Stimulated activated CD4-positive, alpha-beta T cell treated with anti-CD3 and anti-CD28 coated beads, TNF-alpha, amount 100 ng/mL, for 48 hours (primary cell): ENCODE results near the gene SNRNP48.

Source experiments
- DNase-seq, 3 donors: peaks; one replicate each; pipeline ENCODE4 v3.0.0-alpha.2; 2020; ENCODE audit warnings: low read depth in 3 of 3

The SNRNP48 gene, protein sequence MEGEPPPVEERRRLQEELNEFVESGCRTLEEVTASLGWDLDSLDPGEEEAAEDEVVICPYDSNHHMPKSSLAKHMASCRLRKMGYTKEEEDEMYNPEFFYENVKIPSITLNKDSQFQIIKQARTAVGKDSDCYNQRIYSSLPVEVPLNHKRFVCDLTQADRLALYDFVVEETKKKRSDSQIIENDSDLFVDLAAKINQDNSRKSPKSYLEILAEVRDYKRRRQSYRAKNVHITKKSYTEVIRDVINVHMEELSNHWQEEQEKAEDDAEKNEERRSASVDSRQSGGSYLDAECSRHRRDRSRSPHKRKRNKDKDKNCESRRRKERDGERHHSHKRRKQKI

DNA sequence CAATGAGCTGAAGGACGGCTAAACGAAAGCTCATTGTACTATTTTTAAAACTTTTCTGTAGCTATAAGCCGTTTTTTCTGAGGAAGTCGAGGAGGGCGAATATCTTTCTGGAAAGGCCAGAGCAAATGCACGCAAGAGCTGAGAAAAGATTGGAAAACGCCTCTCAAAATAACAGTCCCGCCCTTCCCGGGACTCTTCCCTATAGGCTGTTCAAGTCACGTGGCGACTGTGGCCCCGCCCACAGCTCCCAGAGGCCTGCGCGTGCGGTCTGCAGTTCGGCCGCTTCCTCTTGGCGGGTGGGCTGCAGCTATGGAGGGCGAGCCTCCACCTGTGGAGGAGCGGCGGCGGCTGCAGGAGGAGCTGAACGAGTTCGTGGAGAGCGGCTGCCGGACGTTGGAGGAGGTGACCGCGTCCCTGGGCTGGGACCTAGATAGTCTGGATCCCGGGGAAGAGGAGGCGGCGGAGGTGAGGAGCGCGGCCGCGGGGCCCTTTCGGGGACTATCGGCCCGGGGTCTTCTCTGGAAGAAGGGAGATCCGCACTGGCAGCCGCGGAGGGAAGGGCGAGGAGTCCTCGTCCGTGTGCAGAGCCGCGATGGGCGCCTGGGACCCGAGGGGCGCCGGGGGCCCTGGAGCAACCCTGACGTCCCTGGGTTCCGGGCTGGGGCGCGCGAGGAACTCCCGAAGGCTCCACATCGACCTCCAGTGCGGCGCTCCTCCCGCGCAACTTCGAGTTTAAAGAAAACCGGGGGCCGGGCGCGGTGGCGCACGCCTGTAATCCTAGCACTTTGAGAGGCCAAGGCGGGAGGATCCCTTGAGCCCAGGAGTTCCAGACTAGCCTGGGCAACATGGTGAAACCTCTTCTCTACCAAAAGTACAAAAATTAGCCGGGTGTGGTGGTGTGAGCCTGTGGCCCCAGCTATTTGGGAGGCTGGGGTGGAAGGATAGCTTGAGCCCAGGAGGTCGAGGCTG lies at the start of gene SNRNP48:
TSS of gene SNRNP48 (plus strand) at position 250 of the 969 bp plus-strand sequence. CDS start at position 310, 60 bp downstream.
- DNase-seq: peak; percentile 78 to 95 (median 81)

DNA sequence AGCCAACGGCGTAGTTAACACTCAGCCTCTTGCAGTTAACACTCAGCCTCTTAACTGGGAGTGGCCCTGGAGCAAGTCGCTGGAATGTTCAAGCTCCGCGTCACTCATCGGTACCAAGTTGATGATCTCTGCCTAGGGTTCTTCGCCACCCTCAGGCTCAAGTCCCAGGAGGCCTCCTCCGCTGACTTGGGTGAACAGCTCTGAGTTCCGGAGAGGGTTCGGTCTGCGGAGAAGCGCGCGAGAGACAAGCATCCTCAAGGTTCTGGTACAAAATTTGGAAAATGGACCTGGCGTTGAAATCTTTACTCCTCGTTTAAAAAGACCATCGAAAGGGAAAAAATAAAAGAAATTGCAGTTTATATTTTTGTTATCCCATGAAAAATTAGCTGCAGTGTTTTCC lies 49.4 kb upstream of the SNRNP48 start:
- DNase-seq: no peak

DNA sequence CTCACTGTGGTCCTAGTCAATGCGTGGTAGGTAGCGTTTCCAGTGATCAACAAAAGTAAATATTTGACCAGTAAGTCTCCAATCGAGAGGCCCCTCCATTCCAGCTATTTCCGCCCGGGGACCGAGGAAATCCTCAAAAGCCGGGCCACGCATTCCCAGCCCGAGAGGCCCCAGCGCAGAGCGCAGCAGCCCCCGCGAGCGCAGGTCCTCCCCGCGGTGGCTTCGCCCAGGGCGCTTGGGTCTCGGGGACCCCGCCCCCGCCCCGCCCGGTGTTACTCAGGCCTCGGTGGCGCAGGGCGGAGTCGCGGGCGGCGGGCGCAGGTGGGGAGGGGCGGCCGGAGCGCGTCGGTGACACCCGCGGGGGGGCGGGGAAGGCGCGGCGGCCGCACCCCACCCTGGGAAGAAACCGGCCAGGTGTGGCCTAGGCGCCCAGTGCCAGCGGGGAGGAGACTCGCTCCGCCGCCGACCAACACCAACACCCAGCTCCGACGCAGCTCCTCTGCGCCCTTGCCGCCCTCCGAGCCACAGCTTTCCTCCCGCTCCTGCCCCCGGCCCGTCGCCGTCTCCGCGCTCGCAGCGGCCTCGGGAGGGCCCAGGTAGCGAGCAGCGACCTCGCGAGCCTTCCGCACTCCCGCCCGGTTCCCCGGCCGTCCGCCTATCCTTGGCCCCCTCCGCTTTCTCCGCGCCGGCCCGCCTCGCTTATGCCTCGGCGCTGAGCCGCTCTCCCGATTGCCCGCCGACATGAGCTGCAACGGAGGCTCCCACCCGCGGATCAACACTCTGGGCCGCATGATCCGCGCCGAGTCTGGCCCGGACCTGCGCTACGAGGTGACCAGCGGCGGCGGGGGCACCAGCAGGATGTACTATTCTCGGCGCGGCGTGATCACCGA lies 48.6 kb upstream of the SNRNP48 start, which contains the start of gene DSP:
TSS of gene DSP (plus strand) at position 497 of the 890 bp plus-strand sequence. CDS start at position 742, 245 bp downstream.
- no peak for DNase-seq

DNA sequence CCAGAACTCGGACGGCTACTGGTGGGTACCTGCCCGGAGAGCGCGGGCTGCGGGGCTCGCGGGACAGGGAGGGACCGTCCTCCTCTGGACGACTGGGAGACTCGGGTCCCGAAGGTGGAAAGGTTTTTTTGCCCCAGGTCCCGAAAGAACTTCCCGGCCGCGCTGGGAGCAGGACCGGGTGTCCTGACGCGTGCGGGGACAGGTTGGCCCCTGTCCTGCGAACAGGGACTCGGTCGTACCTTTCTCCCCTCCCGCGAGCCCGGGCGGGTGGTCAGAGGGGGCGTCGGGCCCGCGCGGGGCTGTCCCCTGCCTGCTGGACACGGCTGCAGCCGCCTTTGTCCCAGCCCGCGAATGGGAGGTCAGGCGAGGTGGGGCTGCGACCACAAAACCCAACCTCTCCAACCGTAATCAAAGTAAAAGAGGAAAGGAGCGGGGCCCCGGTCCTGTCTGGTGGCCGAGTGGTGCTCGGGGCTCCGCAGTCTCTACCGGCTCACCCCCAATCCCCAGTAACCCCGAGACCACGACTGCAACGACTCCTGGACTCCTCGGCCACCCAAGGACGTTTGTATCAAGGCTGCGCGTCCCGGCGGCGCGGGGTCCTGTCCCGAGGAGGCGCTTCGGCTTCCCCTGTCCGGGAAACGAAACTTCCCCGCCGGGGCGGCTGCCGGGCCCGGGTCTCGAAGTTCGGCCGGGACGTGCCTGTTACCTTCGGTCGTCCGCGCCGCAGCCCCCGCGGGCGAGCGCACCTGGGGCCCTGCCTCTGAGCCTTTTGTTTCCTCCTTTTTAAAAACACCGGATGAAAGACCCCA lies 47.7 kb upstream of the SNRNP48 start:
- DNase-seq: no peak

DNA sequence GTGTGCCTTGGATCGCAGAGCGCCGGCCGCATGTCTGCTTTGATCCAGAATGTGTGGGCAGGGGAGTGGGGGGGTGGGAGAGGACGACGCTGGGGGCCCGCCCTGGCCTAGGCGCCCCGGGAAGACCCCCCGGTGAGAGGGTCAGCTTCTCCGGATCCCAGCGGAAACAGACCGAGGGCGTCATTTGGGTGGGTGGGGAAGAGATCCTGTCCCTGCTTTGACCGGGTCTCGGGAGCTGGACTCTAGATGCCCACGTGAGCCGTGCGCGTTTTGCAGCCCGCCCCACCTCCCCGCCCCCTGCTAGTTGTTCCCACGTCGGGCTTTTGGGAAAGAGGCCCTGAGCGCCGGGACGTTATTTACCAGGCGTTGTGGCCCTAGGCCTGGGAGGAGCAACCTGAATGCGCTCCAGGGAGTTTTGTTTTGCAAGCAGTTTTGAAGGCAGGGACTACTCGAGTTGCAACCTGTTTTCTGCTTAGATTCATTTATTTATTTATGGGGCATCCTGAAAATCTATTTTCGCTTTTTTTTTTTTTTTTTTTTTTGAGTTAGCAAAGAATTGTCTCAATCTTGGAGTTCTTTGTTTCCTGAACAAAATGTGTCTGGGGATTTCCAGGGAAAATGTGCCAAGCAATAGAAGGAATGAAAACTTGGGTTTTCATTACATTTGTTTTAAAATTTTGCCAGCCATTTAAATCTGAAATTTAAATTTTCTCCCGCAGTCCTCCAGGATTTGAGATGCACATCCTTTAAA lies 46.9 kb upstream of the SNRNP48 start:
- no peak for DNase-seq

DNA sequence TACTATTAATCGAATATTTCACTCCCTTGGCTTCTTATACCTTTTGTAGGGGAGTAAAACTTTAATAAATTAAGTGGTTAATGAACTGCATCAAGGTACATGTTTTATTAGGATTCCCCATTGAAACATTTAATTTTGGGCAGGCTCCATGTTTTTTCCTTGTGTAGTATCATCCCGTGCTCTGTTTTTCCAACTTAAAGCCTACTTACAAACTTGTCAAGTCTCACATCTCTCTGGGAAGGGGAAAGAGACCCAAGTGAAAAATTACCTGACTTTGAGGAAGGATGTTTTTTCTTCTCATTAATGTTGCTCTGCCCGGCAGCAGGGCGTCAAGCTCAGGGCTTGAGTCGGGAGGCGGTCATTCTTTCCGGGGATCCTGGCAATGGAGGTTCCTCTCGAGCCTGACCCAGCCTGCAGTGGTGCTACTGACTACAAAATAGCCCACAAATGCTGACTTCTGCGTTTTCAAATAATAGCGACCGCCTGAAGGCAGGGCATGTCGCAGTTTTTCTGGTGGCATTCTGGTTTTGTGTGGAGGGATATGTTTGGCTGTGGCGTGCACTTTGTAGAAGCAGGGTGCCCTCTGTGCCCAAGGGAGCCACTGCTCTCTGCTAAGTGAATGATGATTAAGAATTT lies 46.1 kb upstream of the SNRNP48 start:
- no peak for DNase-seq

DNA sequence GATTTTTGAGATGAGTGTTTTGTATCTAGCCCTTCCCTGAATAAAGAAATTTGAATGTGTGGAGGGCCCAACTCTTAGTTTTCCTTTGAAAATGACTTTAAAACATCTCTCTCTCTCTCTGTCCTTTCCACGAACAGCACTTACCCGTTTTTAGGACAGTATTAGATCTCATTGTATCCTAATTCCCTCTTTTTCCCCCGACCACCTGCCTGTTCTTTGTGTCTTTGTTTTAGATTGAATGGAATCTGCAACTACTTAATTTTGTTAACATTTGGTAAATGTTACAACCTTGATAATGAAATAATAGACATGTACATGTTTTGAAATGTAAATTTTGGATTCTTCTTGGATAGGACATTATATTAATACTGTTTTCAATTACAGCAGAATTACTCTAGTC lies 45.4 kb upstream of the SNRNP48 start:
- no peak for DNase-seq

DNA sequence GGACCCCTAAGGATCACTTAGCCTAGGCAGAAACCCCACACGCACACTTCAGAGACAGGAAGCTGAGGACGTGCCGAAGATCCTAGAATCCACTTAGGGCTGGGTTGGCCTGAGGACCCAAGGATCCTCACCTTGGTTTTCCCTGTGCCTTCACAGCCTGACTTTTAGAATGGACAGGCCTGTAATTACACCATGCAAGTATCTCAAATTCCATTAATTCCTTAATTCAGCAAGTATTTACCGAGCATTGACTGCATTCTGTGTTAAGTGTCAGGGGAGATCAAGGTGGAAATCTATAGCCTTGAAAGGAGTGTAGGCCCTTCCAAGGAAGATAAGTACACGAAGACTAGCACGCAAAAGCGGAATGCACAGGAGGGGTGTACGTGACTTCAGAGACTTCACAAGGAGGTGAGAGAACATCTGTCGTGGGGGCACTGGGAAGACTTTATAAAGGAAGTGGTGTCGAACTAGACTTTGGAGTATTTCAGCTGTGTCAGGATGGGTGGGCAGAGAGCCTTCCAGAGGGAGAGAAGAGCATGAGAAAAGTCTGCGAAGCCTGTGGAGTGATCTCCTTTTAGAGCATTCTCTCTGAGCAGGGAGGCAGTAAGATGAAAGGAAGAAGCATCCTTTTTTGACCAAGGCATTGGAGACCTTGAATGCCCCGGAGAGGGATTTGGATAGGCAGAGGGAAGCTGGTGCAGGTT lies 44.5 kb upstream of the SNRNP48 start:
- no peak for DNase-seq

DNA sequence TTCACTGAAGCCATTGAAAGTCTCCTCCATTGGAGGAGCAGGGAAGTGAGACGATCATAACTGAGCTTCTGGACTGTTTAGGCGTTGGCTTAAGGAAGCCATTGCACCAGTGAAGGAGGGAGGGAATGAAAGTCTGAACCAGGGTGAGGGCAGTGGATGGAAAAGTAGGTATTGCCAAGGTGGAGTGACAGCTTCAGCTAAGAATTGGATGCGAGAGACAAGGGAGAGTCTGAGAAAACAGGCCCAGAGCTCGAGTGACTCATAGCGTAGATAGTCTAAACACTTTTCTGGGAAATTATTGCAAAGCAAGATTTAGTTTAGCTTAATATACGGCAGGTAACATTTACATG lies 44.0 kb upstream of the SNRNP48 start:
- DNase-seq: no peak

DNA sequence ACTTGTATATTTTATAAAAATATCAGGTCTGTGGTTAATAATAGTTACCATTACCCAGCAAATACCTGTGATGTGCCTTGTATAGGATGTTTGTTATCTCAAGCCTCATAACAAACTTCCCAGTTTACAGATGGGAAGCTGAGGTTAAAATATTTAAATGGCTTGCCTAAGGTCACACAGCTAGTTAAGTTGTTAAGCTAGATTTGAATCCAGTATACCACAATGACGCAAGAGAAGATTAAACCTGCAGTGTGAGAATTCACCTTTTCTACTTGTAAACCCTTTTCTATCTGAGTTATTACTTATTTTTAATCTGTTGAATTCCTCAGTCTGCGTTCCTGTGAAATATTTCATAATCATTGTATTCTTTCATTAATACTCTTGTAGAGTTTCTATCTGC lies 43.6 kb upstream of the SNRNP48 start:
- no peak for DNase-seq

DNA sequence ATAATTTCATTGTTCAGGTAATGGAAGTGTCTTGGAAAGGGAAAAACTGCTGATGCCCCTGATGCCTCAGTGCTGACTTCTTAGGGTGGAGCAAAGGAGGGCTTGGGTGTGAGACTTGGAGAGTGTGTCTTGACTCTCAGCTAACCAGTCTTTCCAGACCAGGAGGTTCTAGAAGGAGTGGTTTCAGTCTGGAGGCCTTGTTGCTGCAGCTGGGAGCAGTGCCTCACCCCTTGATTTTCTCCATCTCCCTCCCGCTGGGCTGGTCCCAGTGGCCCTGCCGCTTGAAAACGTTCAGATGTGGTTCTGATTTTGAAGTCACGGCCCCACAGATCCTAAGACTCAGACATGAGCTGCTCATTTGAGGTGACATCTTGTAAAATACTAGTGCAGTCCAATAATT lies 43.1 kb upstream of the SNRNP48 start:
- no peak for DNase-seq

DNA sequence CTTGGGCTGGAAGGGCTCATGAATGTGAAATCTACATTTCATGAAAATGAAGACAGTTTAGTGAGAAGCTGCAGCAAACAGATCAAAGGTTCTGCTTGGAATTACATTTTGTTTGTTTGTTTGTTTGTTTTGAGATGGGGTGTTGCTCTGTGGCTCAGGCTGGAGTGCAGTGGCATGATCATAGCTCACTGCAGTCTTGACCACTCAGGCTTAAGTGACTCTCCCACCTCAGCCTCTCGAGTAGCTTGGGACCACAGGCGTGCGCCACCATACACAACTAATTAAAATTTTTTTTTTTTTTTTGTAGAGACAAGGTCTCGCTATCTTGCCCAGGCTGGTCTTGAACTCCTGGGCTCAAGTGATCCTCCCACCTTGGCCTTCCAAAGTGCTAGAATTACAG lies 42.7 kb upstream of the SNRNP48 start:
- DNase-seq: no peak

DNA sequence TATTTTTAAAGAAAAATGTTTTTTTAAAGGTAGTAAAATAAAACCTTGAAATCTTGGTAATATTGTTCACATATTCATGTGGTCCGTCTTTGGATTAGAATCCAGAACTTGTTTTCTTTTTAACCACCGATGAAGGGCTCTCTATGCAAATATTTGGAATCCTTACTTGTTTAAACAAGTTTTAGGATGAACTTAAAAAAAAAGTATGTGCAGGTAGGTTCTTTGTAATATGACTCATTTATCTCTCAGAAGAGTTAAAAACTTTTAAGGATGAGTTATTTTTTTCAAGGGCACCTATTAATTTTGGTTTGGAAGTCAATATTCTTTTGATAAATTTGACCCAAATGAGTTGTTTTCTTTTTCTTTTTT lies 39.6 kb upstream of the SNRNP48 start:
- DNase-seq: no peak

DNA sequence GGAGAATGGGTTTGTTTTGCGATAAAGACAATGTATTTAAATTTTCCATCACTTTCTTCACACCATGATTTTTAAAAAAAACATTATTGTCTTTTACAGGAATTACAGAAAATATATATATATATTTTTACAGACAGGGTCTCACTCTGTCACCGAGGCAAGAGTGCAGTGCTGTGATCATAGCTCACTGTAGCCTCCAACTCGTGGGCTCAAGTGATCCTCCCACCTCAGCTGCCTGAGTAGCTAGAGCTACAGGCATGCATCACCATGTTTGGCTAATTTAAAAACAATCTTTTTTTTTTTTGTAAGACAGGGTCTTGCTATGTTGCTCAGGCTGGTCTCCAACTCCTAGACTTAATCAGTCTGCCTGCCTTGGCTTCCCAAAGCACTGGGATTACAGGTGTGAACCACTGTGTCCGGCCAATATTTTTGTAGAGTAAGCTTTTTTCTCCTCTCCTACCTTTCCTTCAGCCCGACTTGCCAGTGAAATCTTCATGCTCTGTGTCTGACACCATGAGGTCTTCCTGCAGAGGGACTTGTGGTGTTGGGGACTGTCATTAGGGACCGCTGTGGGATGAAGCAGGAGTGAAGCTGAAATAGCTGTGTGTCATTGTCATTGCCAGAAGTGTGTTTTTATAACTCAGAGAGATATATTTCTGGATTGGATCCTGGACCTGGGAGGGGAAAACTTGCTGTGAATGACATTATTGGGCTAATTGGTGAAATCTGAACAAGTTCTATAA lies 35.3 kb upstream of the SNRNP48 start:
- no peak for DNase-seq

DNA sequence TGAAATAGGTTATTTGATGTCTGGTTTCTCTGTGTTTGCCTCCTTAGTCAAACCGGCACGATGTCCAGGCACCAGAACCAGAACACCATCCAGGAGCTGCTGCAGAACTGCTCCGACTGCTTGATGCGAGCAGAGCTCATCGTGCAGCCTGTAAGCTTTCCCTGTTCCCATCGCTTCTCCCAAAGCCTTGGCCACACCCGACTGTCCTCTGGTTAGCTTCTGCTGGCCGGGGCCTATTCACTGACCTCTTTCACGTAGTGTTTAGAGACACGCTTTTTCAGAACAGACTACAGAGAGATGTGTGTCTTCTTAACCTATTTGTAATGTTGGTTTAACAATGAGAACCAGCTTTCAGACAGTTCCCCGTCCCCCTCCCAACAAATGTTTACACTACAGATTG lies 34.3 kb upstream of the SNRNP48 start:
- DNase-seq: no peak

DNA sequence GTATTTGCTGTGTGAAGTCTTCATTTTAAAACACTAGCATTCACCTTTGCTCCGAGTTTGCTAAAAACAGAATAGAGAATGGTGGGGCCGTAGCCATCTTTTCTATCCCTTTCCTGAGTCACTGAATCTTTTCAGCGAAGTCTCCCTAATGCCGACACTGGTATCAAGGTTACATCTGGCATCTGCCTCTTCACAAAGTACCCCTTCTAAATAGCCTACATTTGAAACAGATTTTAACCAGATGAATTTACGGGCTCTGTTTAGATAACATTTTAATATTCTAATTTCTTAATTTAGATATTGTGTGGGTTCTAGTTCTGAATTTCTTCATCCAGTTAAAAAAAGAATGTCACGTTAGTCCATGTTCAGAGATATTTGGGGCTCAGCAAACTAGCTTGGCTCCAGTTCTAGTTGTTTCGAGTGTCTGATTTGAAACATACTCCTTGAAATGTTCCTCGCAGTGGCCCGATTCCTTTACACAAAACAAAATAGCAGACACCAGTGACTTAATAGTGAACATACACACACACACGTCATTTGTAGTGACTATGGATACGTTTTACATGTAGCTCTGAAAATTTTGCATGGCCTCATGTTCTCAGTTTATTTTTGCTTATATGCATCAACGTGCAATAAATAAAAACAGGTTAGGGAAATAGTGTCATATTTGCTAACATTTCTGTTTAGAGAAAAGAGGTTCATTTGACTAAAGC lies 33.4 kb upstream of the SNRNP48 start:
- no peak for DNase-seq

DNA sequence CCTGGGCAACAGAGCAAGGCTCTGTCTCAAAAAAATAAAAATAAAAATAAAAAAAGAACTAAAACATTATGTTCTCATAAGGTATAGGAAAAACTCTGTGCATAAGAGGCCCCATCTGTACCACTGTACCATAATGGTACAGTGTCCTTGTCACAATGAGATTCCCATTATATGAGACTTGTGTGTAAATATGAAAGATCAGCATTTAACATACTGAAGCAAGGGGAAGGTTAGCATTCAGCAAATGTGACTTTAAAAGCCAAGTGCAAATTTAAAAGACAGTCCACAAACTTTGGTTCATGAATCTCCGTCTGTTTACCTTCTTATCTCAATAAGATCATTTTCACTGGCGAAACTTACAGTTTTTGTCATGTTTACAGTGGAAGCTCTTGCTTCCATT lies 32.3 kb upstream of the SNRNP48 start:
- DNase-seq: no peak

DNA sequence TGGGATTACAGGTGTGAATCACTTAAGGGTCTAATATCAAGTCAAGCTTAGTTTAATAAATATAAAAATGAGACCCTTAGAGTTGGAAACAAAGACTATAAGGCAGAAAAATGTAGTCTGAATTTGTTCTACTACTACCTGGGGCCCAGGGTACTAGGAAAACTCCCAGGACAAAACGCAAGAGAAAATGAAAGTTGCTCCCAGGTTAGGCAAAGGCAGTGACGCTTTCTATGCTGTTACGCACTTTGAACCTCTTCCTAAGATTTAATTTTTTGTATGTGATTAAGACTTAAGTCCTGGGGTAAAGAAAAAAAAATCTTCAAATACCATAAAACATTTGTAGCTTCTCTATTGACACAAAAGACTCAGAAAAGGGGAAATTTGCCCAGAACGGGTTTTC lies 31.2 kb upstream of the SNRNP48 start:
- no peak for DNase-seq
